Testis (tissue), 2 donors: ENCODE data around the gene GGPS1.

Experiments
- POLR2A ChIP-seq: fragments of 450-650 bp; IDR thresholded peaks from one replicate; pipeline ENCODE4 v1.6.1; 2017; ENCODE audit warnings: antibody characterized with exemption, mild to moderate bottlenecking, moderate library complexity
- TF ChIP-seq, protein P1 (sequence below), 3 experiments: fragments of 450-650 bp in 2 of 3; fragments of 200-600 bp in 1 of 3; sonication (generic) in 1 of 3; IDR thresholded peaks; one replicate each; pipeline ENCODE4 v1.5.1; 2016 to 2019; ENCODE audit warnings: antibody characterized with exemption in 3 of 3, mild to moderate bottlenecking in 2 of 3, moderate library complexity in 1 of 3

DNA sequence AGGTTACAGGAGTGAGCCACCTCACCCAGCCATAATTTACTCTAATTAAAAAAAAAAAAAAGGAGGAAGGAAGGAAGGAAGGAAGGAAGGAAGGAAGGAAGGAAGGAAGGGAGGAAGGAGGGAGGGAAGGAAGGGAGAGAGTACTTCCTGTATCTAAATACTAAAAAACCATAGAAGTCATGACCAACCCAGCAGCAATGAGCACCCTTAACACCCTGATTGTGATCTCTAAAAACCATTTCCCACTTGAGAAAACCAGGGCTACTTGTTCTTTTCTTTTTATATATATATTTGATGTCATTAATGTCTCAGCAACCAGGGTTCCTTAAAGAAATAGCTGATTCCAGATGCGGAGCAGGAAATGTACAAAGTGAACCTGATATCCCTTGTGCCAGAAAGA is 31.6 kb upstream of the GGPS1 start:
- TF ChIP-seq, protein P1, sequence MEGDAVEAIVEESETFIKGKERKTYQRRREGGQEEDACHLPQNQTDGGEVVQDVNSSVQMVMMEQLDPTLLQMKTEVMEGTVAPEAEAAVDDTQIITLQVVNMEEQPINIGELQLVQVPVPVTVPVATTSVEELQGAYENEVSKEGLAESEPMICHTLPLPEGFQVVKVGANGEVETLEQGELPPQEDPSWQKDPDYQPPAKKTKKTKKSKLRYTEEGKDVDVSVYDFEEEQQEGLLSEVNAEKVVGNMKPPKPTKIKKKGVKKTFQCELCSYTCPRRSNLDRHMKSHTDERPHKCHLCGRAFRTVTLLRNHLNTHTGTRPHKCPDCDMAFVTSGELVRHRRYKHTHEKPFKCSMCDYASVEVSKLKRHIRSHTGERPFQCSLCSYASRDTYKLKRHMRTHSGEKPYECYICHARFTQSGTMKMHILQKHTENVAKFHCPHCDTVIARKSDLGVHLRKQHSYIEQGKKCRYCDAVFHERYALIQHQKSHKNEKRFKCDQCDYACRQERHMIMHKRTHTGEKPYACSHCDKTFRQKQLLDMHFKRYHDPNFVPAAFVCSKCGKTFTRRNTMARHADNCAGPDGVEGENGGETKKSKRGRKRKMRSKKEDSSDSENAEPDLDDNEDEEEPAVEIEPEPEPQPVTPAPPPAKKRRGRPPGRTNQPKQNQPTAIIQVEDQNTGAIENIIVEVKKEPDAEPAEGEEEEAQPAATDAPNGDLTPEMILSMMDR (IDR thresholded peaks at IDR 0.05) = no peak
- no peak for TF ChIP-seq POLR2A
